HepG2 (cell line): ENCODE data around the gene SMIM22. TPM values are rescaled to one million over a fixed set of nuclear protein-coding genes. Genes with fewer than 3 reads are reported as not detected.

ENCODE experiments used
- ATF3 ChIP-seq: sonication (generic); formaldehyde crosslinking; IDR thresholded peaks from 2 replicates; pipeline ENCODE4 v1.4.0; 2020; ENCODE audit warnings: missing genetic modification reagents
- BORCS8-MEF2B ChIP-seq: sonication (generic); formaldehyde crosslinking; IDR thresholded peaks from 2 replicates; pipeline ENCODE4 v1.8.0; 2022; ENCODE audit warnings: mild to moderate bottlenecking, missing genetic modification reagents
- CBX5 ChIP-seq: sonication (generic); formaldehyde crosslinking; IDR thresholded peaks from 2 replicates; pipeline ENCODE4 v1.4.0; 2020; ENCODE audit warnings: missing genetic modification reagents, borderline replicate concordance
- FOSL2 ChIP-seq: sonication (generic); formaldehyde crosslinking; IDR thresholded peaks from 2 replicates; pipeline ENCODE4 v1.4.0; 2020; ENCODE audit warnings: missing genetic modification reagents
- GLI4 ChIP-seq: sonication (generic); formaldehyde crosslinking; IDR thresholded peaks from 2 replicates; pipeline ENCODE4 v1.5.1; 2020; ENCODE audit warnings: missing genetic modification reagents, mild to moderate bottlenecking, moderate library complexity, borderline replicate concordance
- HHEX ChIP-seq: IDR thresholded peaks from 2 replicates; pipeline ENCODE4 v1.6.1; 2016; ENCODE audit warnings: control low read depth
- HOMEZ ChIP-seq: IDR thresholded peaks from 2 replicates; pipeline ENCODE4 v1.6.1; 2016; ENCODE audit warnings: low read depth
- ISL2 ChIP-seq: sonication (generic); formaldehyde crosslinking; IDR thresholded peaks from 2 replicates; pipeline ENCODE4 v1.5.0; 2020; ENCODE audit warnings: missing genetic modification reagents
- KAT2B ChIP-seq: fragments of 150-350 bp; IDR thresholded peaks from 2 replicates; pipeline ENCODE4 v1.6.1; 2014; ENCODE audit warnings: low read depth, low read length, borderline replicate concordance
- KMT2A ChIP-seq: sonication (generic); formaldehyde crosslinking; IDR thresholded peaks from 2 replicates; pipeline ENCODE4 v1.4.0; 2020; ENCODE audit warnings: missing genetic modification reagents
- MAFF ChIP-seq: IDR thresholded peaks from 2 replicates; pipeline ENCODE4 v1.6.1; 2011; ENCODE audit warnings: low read depth, low read length, improper control_type of control experiment
- MED8 ChIP-seq: sonication (generic); formaldehyde crosslinking; IDR thresholded peaks from 2 replicates; pipeline ENCODE4 v1.8.1; 2023; ENCODE audit warnings: mild to moderate bottlenecking, missing genetic modification reagents; ENCODE audit not compliant: insufficient replicate concordance
- RBM39 ChIP-seq: fragments of 200-400 bp; formaldehyde crosslinking; IDR thresholded peaks from one replicate; pipeline ENCODE4 v1.6.1; 2018; ENCODE audit warnings: antibody characterized with exemption, mild to moderate bottlenecking, low read depth, low read length; ENCODE audit not compliant: poor library complexity, severe bottlenecking
- RELA ChIP-seq: sonication (generic); formaldehyde crosslinking; IDR thresholded peaks from 2 replicates; pipeline ENCODE4 v1.4.0; 2020; ENCODE audit warnings: missing genetic modification reagents
- SETDB1 ChIP-seq: sonication (generic); formaldehyde crosslinking; IDR thresholded peaks from 2 replicates; pipeline ENCODE4 v1.5.1; 2020; ENCODE audit warnings: missing genetic modification reagents, mild to moderate bottlenecking, borderline replicate concordance
- SMARCC2 ChIP-seq: fragments of 450-650 bp; IDR thresholded peaks from 2 replicates; pipeline ENCODE4 v1.6.1; 2017; ENCODE audit warnings: antibody characterized with exemption, mild to moderate bottlenecking
- SSRP1 ChIP-seq: IDR thresholded peaks from 2 replicates; pipeline ENCODE4 v1.6.1; 2016; ENCODE audit warnings: control low read depth
- TAF1 ChIP-seq: sonication (generic); formaldehyde crosslinking; IDR thresholded peaks from 2 replicates; pipeline ENCODE4 v1.4.0; 2020; ENCODE audit warnings: missing genetic modification reagents
- TCF7L2 ChIP-seq: IDR thresholded peaks from 2 replicates; pipeline ENCODE4 v1.6.1; 2011; ENCODE audit warnings: mild to moderate bottlenecking, low read depth, low read length, moderate library complexity
- ZBTB7B ChIP-seq: sonication (generic); formaldehyde crosslinking; IDR thresholded peaks from 2 replicates; pipeline ENCODE4 v1.4.0; 2020; ENCODE audit warnings: missing genetic modification reagents
- ZNF136 ChIP-seq: sonication (generic); formaldehyde crosslinking; IDR thresholded peaks from 2 replicates; pipeline ENCODE4 v1.8.1; 2022; ENCODE audit warnings: low read depth, mild to moderate bottlenecking, moderate library complexity, missing genetic modification reagents
- ZNF264 ChIP-seq: sonication (generic); formaldehyde crosslinking; IDR thresholded peaks from 2 replicates; pipeline ENCODE4 v1.4.0; 2020; ENCODE audit warnings: missing genetic modification reagents
- ZSCAN12 ChIP-seq: sonication (generic); formaldehyde crosslinking; IDR thresholded peaks from 2 replicates; pipeline ENCODE4 v1.9.0; 2021; ENCODE audit warnings: mild to moderate bottlenecking, missing genetic modification reagents
- polyA plus RNA-seq, 8 experiments: library from polyadenylated mRNA; depleted of rRNA in 3 of 8; stranded (reverse) in 7 of 8; unstranded in 1 of 8; fragments of >200 nt; fragmentation: Illumina TruSeq in 4 of 8; extraction: Trizol in 4 of 8; gene quantifications; 2 replicates each; pipeline versions ENCODE4 v1.2.1 to v1.2.3, GENCODE V29; 2011 to 2016; ENCODE audit warnings: low read depth in 4 of 8, missing spikeins in 1 of 8, mixed read lengths in 1 of 8; ENCODE audit not compliant: insufficient read depth in 1 of 8
- total RNA-seq, 5 experiments: library from RNA; depleted of rRNA; stranded (reverse); fragments of >200 nt; fragmentation: Illumina TruSeq; extraction: Trizol; gene quantifications; 2 replicates each; pipeline ENCODE4 v1.2.3, GENCODE V29; 2016; ENCODE audit warnings: low read depth in 1 of 5
- TF ChIP-seq, protein P1 (sequence below): sonication (generic); formaldehyde crosslinking; IDR thresholded peaks from 2 replicates; pipeline ENCODE4 v1.4.0; 2020; ENCODE audit warnings: missing genetic modification reagents
- TF ChIP-seq, protein P2 (sequence below): sonication (generic); formaldehyde crosslinking; IDR thresholded peaks from 2 replicates; pipeline ENCODE4 v1.5.1; 2020; ENCODE audit warnings: missing genetic modification reagents, mild to moderate bottlenecking, borderline replicate concordance

Gene SMIM22
- total and polyA plus RNA-seq, 2 of the 13 experiments (the other 11 are each of a cell fraction or from before 2014, with no cell fraction given) = not detected

GRCh38 chr16:4768549-4769305, 26.4 kb upstream of the SMIM22 start (continued):
- TF ChIP-seq KAT2B (no peak), MED8 (no peak), ZNF264 (peak; percentile 56; the same call in 1 of the 2 replicates), ATF3 (CRISPR knock-in tag) (no peak), SETDB1 (no peak), TAF1 (CRISPR knock-in tag) (peak; percentile 87), SMARCC2 (no peak), HOMEZ (no peak), ISL2 (peak; percentile 33; the same call in 1 of the 2 replicates), TCF7L2 (no peak), RBM39 (no peak), RELA (CRISPR knock-in tag) (0 out of 2 replicates have a peak, but pooled peaks have one; percentile 26), FOSL2 (CRISPR knock-in tag) (peak; percentile 22; the same call in 1 of the 2 replicates), BORCS8-MEF2B (CRISPR knock-in tag) (no peak), HHEX (CRISPR knock-in tag) (no peak), KMT2A (CRISPR knock-in tag) (peak; percentile 34; the same call in 1 of the 2 replicates), GLI4 (CRISPR knock-in tag) (no peak), ZBTB7B (no peak; the same call in 1 of the 2 replicates), ZSCAN12 (CRISPR knock-in tag) (no peak), MAFF (no peak), CBX5 (0 out of 2 replicates have a peak, but pooled peaks have one; percentile 43), SSRP1 (CRISPR knock-in tag) (no peak), ZNF136 (CRISPR knock-in tag) (no peak)
- TF ChIP-seq, protein P1, sequence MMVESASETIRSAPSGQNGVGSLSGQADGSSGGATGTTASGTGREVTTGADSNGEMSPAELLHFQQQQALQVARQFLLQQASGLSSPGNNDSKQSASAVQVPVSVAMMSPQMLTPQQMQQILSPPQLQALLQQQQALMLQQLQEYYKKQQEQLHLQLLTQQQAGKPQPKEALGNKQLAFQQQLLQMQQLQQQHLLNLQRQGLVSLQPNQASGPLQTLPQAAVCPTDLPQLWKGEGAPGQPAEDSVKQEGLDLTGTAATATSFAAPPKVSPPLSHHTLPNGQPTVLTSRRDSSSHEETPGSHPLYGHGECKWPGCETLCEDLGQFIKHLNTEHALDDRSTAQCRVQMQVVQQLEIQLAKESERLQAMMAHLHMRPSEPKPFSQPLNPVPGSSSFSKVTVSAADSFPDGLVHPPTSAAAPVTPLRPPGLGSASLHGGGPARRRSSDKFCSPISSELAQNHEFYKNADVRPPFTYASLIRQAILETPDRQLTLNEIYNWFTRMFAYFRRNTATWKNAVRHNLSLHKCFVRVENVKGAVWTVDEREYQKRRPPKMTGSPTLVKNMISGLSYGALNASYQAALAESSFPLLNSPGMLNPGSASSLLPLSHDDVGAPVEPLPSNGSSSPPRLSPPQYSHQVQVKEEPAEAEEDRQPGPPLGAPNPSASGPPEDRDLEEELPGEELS (CRISPR knock-in tag) = peak; percentile 60
- TF ChIP-seq, protein P2, sequence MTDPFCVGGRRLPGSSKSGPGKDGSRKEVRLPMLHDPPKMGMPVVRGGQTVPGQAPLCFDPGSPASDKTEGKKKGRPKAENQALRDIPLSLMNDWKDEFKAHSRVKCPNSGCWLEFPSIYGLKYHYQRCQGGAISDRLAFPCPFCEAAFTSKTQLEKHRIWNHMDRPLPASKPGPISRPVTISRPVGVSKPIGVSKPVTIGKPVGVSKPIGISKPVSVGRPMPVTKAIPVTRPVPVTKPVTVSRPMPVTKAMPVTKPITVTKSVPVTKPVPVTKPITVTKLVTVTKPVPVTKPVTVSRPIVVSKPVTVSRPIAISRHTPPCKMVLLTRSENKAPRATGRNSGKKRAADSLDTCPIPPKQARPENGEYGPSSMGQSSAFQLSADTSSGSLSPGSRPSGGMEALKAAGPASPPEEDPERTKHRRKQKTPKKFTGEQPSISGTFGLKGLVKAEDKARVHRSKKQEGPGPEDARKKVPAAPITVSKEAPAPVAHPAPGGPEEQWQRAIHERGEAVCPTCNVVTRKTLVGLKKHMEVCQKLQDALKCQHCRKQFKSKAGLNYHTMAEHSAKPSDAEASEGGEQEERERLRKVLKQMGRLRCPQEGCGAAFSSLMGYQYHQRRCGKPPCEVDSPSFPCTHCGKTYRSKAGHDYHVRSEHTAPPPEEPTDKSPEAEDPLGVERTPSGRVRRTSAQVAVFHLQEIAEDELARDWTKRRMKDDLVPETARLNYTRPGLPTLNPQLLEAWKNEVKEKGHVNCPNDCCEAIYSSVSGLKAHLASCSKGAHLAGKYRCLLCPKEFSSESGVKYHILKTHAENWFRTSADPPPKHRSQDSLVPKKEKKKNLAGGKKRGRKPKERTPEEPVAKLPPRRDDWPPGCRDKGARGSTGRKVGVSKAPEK = no peak
